Measurements from ENCODE around the gene MTA2.
"Not testable (repeated sequence)": the region's sequence is repeated elsewhere in the genome, so short reads cannot be mapped to it uniquely, and the experiment has no call there.

Gene MTA2

DNA sequence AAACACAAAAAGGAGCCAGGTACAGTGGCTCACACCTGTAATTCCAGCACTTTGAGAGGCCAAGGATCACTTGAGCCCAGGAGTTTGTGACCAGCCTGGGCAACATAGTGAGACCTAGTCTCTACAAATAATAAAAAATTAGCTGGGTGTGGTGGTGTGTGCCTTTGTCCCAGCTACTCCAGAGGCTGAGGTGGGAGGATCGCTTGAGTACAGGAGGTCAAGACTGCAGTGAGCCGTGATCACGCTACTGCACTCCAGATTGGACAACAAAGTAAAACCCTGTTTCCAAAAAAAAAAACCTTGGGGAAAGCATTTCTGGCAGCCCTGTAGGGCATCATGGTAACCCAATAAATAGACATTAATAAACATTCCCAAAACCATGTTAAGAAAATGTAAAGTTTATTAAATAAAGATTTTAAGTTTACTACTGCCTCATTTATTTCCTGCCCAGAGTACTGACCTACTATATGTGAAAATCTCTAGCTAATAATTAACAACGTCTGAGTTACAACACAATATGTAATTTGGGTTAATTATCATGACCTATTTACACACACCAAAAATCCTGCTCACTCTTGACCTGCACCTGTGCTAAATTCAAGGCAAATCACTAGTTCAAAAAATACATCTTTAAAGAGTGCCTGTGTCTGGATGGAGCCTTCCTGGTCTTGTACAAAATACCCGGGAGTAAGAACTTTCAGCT lies 36.4 kb downstream of the MTA2 start:
- no peak for DNase-seq

DNA sequence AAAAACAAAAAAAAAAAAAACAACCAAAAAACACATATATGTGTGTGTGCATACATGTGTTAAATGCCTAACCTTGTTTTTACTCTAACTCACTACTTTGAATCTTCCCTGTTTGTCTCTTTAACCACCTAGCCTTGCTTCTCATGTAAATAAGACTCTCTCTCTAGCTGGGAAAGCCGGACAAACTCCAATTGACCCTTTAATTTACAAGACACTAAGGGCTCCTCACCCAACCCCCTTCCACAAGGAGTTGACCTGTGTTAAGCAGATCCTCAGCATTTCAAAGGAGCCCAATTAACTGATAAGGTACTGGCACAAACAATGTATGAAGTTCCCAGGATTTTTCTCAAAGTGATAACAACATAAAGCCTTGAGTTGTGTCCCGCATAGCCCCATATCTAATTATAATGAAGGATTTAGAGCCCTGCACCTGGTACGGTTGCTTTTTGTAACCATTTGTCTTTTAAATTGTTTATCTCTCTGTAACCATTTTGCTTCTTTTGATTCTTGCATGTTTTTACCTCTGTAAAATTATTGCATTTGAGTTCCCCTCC lies 39.9 kb downstream of the MTA2 start:
- not testable (repeated sequence) for DNase-seq

DNA sequence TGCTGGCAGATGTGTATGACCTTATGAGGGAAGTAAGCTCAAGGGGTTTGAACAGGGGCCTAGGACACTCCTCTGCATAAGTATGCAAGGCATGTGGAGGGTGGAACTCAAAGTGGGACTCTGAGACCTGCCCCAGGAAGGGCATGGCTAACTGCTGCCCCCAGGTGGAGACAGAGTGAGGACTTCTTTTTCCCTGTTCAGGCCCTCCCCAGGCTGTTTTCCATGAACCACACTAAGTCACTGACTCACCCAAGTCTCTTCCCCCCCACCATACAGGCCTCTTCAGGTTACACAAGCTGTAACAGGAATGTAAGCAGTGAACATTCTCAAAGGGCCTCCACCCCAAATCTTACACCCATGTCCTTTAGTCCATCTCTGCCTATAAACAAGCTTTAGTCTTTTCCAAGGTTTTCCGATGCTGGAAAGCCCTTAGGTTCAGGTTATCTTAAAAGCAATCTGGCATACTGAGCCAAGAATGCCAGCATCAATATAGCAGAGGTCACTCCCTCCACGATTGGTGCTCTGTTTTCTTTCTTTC lies 41.0 kb downstream of the MTA2 start:
- DNase-seq = peak; percentile 84 to 88

DNA sequence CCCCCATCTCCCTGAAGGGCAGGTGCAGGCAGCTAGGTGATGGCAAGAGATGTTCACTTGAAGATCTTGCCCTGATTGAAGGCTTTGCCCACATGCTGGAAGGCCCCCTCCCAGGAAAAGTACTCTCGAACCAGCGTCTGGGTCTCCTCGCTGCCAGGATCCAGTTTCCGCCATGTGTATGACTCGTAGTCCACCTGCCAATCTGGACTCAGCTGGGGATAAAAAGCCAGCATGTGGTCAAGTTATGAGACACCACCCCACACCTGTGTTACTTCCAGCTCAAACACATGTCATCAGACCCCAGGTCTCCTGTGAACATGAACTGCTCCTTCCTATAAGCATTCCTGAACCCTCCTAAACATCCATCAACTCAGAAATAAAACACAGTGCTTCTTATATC lies 42.0 kb downstream of the MTA2 start:
- DNase-seq = not testable (repeated sequence)

DNA sequence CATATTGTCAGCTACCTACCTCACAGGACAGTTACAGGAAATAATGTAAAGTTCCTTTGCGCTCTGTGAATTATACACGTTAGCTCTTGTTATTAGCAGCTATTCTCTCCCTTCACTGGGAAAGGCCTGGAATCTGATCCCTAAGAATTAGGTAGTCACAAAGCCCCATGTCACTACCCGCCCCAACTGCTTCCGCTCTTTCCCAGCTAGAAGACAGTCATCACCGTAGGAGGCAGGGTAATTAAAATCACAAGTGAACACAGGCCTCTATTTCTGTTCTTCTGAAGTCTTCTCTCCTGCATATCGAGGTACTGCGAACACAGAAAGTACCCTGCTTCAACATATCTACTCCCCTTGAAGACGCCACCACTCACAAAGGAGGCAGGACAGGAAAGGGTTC lies 42.5 kb downstream of the MTA2 start:
- peak in 1 of 2 donors; percentile 40 for DNase-seq

DNA sequence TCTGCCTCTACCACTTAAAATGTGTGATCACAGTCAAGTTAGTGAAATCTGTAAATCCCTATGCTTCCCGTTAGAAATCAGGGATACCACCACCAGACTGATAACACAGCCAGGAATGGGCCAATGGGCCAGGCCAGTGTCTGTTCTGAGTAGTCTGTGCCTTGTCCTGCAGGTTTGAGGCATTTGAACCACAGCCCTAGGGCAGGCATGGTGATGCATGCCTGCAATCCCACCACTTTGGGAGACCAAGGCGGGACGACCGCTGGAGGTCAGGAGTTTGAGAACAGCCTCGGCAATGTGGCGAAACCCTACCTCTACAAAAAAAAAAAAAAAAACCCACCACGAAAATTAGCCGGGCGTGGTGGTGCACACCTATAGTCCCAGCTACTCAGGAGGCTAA lies 43.0 kb downstream of the MTA2 start:
- no peak for DNase-seq

DNA sequence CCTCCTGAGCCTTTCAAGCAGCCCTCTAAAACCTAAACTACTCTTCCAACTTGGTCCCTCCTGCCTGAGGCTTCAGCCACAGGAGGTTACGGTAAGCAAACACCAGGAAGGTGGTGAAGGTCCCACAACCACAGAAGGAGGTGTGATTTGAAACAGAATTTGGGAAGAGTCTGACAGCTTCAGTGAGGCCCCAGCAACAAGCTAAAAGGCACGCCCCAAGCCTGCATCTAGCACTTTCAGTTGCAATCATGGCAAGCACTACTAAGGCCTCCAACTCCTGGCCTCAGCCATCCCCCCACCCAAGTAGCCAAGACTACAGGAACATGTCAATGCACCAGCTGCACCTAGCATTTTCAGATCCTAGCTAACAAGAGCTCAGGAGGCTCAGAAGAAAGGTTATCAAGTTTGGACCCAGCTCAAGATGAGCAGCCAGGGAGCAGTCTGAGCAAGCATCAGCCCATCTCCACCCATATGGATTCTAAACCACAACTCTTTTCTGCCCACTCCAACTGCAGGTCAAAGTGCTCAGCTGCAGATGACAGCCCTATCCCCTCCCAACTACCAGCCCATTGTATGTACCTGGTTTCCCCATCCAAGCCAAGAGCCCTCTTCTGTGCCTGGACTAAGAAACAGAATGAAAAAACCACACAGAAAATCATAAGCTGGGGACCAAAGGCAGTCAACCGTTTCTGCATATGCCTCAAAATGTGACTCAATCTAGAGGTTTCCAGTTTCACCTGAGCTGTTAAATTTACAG lies 44.6 kb downstream of the MTA2 start:
- DNase-seq = peak in 1 of 2 donors; percentile 70

DNA sequence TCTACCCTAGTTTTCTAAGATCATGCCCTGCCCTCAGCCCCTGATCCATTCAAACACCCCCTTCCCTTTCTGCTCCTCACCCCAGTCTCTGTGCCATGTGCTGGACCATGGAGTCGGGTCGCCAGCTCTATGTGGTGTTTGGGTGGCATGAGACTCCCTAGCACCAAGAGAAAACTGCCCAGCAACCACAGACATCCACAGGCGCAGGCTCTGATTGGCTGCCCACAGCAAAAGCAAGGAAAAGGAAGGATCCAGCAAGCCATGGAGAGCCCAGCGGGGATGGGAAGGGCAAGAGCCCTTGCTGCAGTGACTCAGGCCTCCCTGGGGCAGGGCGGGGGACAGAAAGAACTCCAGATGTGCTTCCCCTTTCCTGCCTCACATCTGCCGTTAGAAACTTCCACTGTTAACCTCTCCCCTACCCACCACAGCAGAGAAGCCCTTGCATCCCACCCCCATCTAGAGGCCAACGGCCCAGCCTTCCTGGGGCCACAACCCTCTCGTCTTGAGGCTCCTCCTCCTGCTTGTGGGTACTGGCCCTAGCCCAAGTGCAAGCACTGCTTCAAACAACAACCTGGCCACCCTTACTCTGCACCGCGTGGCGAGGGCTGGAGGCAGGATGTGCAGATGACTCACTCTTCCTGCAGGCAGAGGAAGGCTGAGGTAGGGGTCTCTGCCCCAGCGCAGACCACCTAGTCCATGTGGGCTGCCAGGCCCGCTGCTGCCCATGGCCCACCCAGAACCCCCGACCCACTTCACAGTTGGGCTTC lies 45.4 kb downstream of the MTA2 start:
- DNase-seq = peak; percentile 81 to 89

DNA sequence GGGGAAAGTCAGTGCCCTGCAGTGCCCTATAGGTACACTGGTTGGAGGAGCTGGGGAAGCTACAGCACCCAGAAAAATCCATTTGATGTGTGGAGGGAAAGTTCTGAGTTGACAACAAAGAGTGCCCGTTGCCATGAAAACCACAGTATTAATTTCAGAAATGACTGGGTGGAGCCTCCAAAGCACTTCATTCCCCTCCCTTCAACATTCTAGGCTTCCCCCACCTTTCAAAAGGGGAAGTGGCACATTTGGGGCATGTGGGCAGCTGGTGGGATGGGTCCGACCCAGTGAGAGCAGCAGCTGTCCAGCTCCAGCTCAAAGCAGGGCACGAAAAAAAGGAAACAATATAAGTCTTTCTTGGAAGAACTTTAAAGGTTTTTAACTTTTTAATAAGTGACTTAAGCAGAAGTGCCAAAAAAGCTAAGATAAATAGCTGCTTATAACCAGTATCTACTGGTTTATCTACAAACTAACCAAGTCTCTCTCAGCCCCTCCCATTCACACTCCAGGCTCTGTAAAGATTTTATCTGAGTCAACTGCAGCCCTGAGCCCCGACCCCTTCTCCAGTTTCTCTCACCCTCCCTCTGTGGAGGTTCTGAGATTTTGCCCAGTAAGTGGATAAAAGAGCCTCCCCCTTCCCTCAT lies 46.1 kb downstream of the MTA2 start:
- peak; percentile 87 to 93 for DNase-seq

DNA sequence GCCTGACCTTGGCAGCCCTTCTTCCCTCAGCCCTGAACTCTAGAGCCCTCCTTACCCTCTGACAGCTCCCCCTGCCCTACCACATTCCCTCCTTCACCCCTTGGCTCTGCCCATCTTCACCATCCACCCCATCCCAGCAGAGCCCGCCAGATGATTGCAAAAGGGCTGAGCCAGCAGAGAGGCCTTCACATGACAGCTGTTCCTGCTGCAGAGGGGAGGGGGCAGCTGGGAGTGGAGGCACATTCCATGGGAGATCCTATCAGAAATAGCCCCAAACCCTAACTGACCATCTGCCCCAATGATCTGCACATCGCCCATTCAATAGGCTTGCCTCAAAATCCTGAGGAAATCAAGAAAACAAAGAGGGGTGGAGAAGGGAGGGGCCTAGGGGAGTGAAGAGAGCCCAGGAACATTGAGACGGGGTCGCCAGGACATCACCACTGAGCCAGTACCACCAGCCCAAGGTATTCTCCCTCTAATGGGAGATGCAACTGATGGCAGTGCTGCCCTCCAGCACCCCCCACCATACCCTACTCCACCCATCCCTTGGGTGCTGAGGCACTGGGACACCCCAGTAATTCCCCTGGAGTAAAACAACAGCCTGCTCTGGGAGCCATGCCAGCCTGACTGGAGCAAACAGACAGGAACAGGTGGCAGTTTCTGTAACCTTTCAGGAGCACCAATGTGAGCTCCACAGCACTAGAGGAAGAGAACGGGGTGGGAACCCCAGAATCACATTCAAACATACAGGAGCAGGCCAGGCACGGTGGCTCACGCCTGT lies 47.1 kb downstream of the MTA2 start:
- peak in 1 of 2 donors; percentile 21 for DNase-seq

DNA sequence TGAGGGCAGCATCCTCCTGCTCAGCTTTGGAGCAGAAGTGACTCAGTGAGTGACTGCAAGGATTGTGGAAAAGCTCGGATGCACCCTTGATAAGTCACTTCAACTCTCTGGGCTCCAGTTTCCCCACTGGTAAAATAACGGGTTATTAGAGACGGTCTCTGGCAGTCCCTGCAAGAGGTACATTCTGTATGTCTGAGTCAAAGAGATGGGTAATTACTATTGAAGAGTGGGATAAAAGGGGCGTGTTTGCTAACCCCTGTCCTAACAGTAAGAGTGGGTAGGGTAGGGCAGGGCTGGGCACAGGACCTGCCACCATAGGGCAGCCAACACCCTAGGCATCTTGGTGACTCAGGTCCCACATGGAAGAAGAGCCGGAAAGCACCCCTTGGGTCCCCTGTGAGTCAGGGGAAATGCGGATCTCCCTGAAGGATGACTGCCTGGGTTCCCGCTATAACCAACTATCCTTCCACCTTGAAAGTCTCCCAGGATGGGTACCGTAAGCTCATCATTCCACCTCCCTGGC lies 47.8 kb downstream of the MTA2 start:
- DNase-seq = peak; percentile 24 to 59

DNA sequence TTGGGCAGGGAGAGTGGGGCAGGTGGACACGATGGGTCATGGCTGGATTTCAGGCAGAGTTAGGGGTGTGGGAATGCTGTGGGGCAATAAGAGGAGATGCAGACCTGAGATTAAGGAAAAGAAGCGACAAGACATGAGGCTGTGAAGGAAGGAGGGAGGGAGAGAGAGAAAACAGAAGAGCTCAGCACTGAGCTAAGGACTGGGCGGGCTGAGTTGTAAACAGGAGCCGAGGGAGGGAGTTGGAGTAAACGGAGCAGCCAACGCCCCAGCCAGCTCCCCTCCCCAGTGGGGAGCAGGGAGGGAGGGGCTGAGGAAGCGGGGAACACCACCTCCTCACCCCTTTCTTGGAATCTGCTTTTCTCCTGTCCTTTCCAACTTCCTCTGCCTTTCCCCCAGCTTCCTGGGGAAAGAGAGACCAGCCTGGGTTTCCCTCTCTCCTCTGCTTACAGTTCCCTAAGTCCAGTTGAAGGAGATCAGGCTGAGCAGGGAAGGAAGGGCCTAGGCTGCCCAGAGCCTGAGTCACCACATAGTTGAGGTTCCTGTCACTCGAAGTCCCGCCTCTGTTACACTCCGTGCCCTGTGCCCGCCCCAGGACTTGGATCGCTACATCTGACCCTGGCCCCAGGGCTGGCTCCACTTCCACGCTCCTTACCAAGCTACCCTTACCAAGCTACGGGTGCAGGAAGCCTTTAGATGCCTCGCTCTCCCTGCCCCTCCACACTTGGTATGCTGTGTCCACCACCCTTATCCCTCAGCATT lies 48.4 kb downstream of the MTA2 start:
- DNase-seq = peak; percentile 80 to 89

DNA sequence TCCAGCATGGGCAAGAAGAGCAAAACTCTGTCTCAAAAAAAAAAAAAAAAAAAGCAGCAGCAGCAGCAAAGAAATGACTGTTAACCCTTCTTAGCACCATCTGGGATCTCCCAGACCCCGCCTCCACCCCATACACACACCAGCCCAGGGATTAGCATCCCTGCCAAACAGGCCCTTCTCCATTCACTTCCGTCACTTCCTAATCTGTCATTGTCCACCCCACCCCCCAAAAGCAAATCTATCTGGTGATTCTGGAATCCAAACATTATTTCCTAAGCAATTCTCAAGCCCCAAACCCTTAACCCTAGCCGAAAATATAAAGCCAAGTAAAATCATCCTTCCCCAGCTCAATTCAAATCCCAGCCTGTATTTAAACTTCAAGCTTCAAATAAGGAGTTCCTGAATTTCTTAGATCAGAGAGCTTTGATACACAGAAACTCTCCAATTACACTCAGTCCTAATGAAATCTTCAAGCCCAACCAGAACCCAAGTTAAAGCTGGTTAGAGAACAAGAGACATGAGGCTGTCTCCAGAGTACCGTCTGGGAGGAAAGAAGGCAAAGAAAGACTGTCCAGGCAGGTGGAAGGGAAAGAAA lies 49.1 kb downstream of the MTA2 start:
- no peak for DNase-seq

DNA sequence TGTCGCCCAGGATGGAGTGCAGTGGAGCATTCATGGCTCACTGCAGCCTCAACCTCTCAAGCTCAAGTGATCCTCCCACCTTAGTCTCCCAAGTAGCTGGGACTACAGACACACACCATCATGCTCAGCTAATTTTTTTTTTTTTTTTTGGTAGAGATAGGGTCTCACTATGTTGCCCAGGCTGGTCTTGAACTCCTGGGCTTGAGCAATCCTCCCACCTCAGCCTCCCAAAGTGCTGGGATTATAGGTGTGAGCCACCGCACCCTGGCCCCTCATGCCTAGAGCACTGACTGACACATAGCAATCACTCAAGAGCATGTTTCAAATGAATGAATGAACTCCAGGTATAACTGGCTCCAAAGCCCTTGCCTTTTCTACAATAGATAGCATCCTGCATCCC lies 51.2 kb downstream of the MTA2 start:
- not testable (repeated sequence) for DNase-seq

DNA sequence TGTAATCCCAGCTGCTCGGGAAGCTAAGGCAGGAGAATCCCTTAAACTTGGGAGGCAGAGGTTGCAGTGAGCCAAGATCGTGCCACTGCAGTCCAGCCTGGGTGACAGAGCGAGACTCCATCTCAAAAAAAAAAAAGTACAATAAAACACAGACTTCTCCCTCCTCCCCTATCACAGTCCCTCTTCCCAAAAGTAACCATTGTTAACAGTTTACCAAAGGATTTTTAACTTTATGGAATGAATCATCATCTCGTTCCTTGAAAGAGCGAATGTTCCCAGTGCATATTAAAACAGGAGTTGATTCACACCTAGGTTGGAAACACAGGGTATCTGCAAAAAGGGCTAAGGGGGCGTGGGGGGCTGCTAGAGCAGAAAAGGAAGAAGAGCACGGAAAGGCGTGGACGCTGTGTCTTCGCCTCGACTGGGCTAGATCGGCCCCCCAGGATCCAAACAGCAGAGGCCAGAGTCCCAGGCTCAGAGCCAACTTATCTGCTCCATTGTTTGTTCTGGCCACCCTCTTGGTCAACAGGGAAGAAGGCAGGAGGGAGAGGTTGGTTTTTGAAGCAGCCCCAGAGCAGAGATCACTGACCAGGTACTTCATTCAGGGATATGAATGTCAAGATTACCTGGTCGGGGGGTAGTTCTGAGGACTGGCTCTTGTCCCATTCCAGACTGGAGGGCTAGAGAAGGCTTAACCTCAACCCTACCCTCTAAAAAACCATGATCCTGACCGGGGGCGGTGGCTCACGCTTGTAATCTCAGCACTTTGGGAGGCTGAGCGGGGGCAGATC lies 52.9 kb downstream of the MTA2 start:
- no peak for DNase-seq

DNA sequence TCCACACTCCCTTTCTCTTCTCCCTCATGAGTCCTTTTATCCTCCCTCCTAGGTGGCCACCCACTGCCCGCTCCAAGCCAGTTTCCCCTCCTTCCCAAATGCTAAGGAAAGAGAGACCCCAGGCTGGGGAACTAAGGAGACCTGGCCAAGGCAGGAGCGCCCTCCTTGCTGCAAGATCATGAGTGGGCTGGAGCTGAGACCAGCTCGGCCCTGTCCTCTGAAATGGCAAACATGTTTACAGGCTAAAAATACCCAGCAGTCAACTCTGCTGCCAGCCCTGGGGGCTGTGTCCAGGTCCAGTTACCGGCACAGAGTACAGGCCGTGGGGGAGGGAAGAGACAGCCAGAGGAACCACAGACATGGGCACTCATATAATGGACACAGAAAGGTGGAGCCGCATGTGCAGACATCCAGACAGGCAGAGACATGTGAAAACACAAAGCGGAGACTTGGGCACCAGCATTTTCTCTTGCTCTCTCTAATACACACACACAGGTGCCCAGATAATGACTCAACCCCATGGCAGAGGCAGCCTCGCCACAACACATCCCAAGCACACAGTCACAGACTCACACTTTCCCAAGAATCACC lies 53.9 kb downstream of the MTA2 start:
- no peak for DNase-seq

DNA sequence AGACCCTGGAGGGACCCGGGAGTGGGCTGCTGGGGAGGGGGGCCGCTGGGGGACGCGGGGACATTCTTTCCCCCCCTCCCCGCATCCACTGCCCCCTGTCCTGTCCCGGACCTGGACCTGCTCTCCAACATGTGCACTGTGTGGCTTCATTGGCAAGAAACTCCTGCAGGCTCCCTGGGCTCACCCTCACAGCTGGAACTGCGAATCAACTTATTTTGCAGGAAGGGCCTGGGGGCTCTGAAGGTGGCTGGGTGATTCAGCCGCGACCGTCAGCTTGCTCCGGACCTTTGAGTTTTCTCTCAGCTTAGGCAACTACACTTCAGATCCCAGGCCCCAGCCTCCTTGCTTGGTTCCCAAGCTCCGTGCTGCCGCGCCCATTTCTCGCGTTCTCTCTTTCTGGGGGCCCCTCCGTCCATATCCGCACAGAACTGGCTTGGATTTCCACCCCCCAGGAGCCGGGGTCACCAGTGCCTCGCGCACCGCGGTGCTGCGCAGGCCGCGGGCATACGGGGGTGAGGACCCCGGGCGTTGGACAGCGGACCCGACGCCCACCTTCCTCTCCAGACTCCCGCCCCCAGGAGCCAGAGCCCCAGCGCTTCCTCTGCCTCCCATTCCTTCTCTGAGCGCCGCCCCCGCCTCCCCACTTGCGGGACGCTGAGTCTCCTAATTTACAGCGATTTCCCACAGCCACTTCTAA lies 54.6 kb downstream of the MTA2 start:
- no peak for DNase-seq

DNA sequence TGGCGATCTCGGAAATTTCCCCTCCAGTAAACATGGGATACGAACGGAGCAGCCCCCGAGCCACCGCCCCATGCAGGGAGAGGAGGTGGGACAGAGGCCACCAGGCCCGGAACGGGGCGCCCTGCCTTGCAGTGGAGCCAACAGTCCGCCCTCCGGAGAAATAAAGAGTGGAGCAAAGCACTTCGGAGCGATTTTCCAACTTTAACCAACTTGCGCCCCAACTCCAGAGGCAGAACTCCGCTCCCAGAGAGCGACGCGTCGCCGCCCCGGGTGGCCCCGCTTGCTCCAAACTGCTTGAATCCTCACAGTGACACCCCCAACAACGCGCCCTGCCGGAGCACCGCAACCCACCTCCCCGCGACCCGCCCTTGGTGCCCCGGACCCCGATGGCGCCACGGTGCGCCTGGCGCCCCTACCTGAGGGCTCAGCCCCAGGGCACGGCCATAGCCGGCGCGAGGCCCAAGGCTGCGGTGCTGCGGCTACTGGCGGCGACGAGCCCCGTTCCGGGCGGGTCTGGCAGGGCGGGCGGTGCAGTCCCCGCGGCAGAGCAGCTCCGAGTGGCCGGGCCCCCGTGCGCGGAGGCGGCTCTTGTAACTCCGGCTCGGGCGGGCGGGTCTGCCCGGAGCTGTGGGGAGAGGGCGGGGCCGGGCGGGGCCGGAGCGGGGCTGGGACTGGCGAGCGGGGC lies 55.3 kb downstream of the MTA2 start, which contains the start of gene AHNAK:
Gene AHNAK (minus strand): TSS at position 563 of the 685 bp plus-strand sequence. CDS start 10,708 bp downstream, outside the sequence.
- peak; percentile 80 to 85 for DNase-seq

Data from CD4-positive, alpha-beta T cell treated with Interferon alpha-2 for 1 hour (primary cell).